H9 (cell line): ENCODE results near the gene ATP1A2. TPM values are rescaled to one million over a fixed set of nuclear protein-coding genes. Genes with fewer than 3 reads are reported as not detected.

Experiments used
- DNase-seq: peaks from one replicate; pipeline ENCODE4 v3.0.0-alpha.2; 2017
- H2AFZ ChIP-seq: one replicate; pipeline ENCODE4 v1.6.1; 2013; ENCODE audit warnings: mild to moderate bottlenecking, low read length, control low read depth, moderate library complexity
- H2AK5ac ChIP-seq: 2 replicates; pipeline ENCODE4 v1.6.1; 2013; ENCODE audit warnings: low read length, control low read depth, mixed read lengths; ENCODE audit not compliant: insufficient read length
- H2BK120ac ChIP-seq: one replicate; pipeline ENCODE4 v1.6.1; 2013; ENCODE audit warnings: low read depth, mild to moderate bottlenecking, low read length, control low read depth, inconsistent platforms; ENCODE audit not compliant: poor library complexity, severe bottlenecking
- H2BK12ac ChIP-seq: 2 replicates; pipeline ENCODE4 v1.6.1; 2013; ENCODE audit warnings: low read length, control low read depth, mixed read lengths, low read depth; ENCODE audit not compliant: insufficient read length
- H2BK15ac ChIP-seq: 2 replicates; pipeline ENCODE4 v1.6.1; 2013; ENCODE audit warnings: low read depth, low read length, control low read depth
- H2BK20ac ChIP-seq: one replicate; pipeline ENCODE4 v1.6.1; 2013; ENCODE audit warnings: low read depth, mild to moderate bottlenecking, low read length, control low read depth, inconsistent platforms; ENCODE audit not compliant: poor library complexity, severe bottlenecking
- H2BK5ac ChIP-seq: 2 replicates; pipeline ENCODE4 v1.6.1; 2013; ENCODE audit warnings: low read length, control low read depth, mixed read lengths; ENCODE audit not compliant: insufficient read length
- H3K14ac ChIP-seq: 2 replicates; pipeline ENCODE4 v1.6.1; 2013; ENCODE audit warnings: low read length, control low read depth; ENCODE audit not compliant: insufficient read depth
- H3K18ac ChIP-seq: 2 replicates; pipeline ENCODE4 v1.6.1; 2013; ENCODE audit warnings: low read depth, mild to moderate bottlenecking, mixed read lengths, low read length, control low read depth; ENCODE audit not compliant: insufficient read length
- H3K23ac ChIP-seq: 2 replicates; pipeline ENCODE4 v1.6.1; 2013; ENCODE audit warnings: low read length, control low read depth, mixed read lengths, low read depth; ENCODE audit not compliant: insufficient read length
- H3K23me2 ChIP-seq: 2 replicates; pipeline ENCODE4 v1.6.1; 2013; ENCODE audit warnings: low read depth, mild to moderate bottlenecking, mixed read lengths, low read length, control low read depth; ENCODE audit not compliant: insufficient read length, poor library complexity, severe bottlenecking
- H3K27ac ChIP-seq: 2 replicates; pipeline ENCODE4 v1.5.1; 2013; ENCODE audit warnings: low read length, control low read depth, mixed read lengths, low read depth; ENCODE audit not compliant: insufficient read length
- H3K27me3 ChIP-seq: 2 replicates; pipeline ENCODE4 v1.6.1; 2013; ENCODE audit warnings: low read length, control low read depth, inconsistent platforms; ENCODE audit not compliant: insufficient read depth
- H3K4ac ChIP-seq: 2 replicates; pipeline ENCODE4 v1.6.1; 2013; ENCODE audit warnings: low read depth, mild to moderate bottlenecking, control low read depth, inconsistent platforms, low read length, moderate library complexity
- H3K4me1 ChIP-seq: 2 replicates; pipeline ENCODE4 v1.6.1; 2013; ENCODE audit warnings: low read length, control low read depth, inconsistent platforms; ENCODE audit not compliant: insufficient read depth
- H3K4me2 ChIP-seq: 2 replicates; pipeline ENCODE4 v1.6.1; 2013; ENCODE audit warnings: low read length, control low read depth, mixed read lengths; ENCODE audit not compliant: insufficient read length, insufficient read depth
- H3K56ac ChIP-seq: 2 replicates; pipeline ENCODE4 v1.6.1; 2013; ENCODE audit warnings: low read depth, mild to moderate bottlenecking, mixed read lengths, low read length, control low read depth; ENCODE audit not compliant: insufficient read length
- H3K79me1 ChIP-seq: 2 replicates; pipeline ENCODE4 v1.6.1; 2013; ENCODE audit warnings: low read depth, mild to moderate bottlenecking, moderate library complexity, low read length, control low read depth, inconsistent platforms; ENCODE audit not compliant: insufficient read depth, poor library complexity, severe bottlenecking
- H3K79me2 ChIP-seq: 2 replicates; pipeline ENCODE4 v1.6.1; 2013; ENCODE audit warnings: low read length, control low read depth, inconsistent platforms; ENCODE audit not compliant: insufficient read depth
- H3K9ac ChIP-seq: 2 replicates; pipeline ENCODE4 v1.6.1; 2013; ENCODE audit warnings: low read length, control low read depth, mixed read lengths; ENCODE audit not compliant: insufficient read length; ENCODE audit errors: extremely low read depth
- H3K9me3 ChIP-seq: one replicate; pipeline ENCODE4 v1.6.1; 2013; ENCODE audit warnings: low read depth, low read length, inconsistent platforms; ENCODE audit not compliant: control insufficient read depth
- H3T11ph ChIP-seq: one replicate; pipeline ENCODE4 v1.6.1; 2013; ENCODE audit warnings: mild to moderate bottlenecking, low read length, control low read depth, inconsistent platforms
- H4K20me1 ChIP-seq: one replicate; pipeline ENCODE4 v1.6.1; 2013; ENCODE audit not compliant: control insufficient read depth, insufficient read length, insufficient read depth
- H4K5ac ChIP-seq: 2 replicates; pipeline ENCODE4 v1.6.1; 2013; ENCODE audit warnings: low read depth, mild to moderate bottlenecking, mixed read lengths, low read length, control low read depth; ENCODE audit not compliant: insufficient read length
- H4K8ac ChIP-seq: replicated peaks from 2 replicates; pipeline ENCODE4 v1.6.1; 2013; ENCODE audit warnings: low read length, control low read depth, mixed read lengths, low read depth; ENCODE audit not compliant: insufficient read length
- H4K91ac ChIP-seq: 2 replicates; pipeline ENCODE4 v1.6.1; 2013; ENCODE audit warnings: low read depth, mild to moderate bottlenecking, moderate library complexity, mixed read lengths, low read length, control low read depth; ENCODE audit not compliant: insufficient read length
- H3K27ac Mint-ChIP-seq, 3 experiments: 2 replicates in 2 of 3; 3 replicates in 1 of 3; pipeline ENCODE4 v1.8.0; 2020 to 2021; ENCODE audit warnings: mixed read lengths in 3 of 3, mild to moderate bottlenecking in 1 of 3, moderate library complexity in 1 of 3
- H3K27me3 Mint-ChIP-seq: 2 replicates; pipeline ENCODE4 v1.8.0; 2021; ENCODE audit warnings: low read depth, mild to moderate bottlenecking, moderate library complexity, mixed read lengths
- H3K36me3 Mint-ChIP-seq, 3 experiments: 2 replicates in 2 of 3; 3 replicates in 1 of 3; pipeline ENCODE4 v1.8.0; 2020 to 2021; ENCODE audit warnings: low read depth in 3 of 3, mixed read lengths in 3 of 3; ENCODE audit not compliant: insufficient read depth in 1 of 3
- H3K4me1 Mint-ChIP-seq, 2 experiments: 2 replicates each; pipeline ENCODE4 v1.8.0; 2020; ENCODE audit warnings: mixed read lengths in 2 of 2
- H3K4me3 Mint-ChIP-seq, 2 experiments: 2 replicates in 1 of 2; 3 replicates in 1 of 2; pipeline ENCODE4 v1.8.0; 2020 to 2021; ENCODE audit warnings: mild to moderate bottlenecking in 2 of 2, mixed read lengths in 2 of 2, moderate library complexity in 1 of 2
- H3K9me3 Mint-ChIP-seq, 2 experiments: 2 replicates in 1 of 2; 3 replicates in 1 of 2; pipeline ENCODE4 v1.8.0; 2020; ENCODE audit warnings: mild to moderate bottlenecking in 2 of 2, mixed read lengths in 2 of 2, moderate library complexity in 1 of 2
- WGBS: extraction: QIAGEN DNeasy Blood & Tissue Kit; methylation state at CpG from one replicate; pipeline ENCODE4 v1.1.7; 2013; ENCODE audit warnings: missing lambda C conversion rate, low lambda C conversion rate, mixed read lengths; ENCODE audit not compliant: insufficient read length; ENCODE audit errors: extremely low coverage; 5-methylcytosine and 5-hydroxymethylcytosine counted together
- total RNA-seq: library from RNA; stranded (reverse); gene quantifications from 2 replicates; pipeline ENCODE4 v1.2.1, GENCODE V29; 2021
- TF ChIP-seq, protein P1 (sequence below): fragments of 200-600 bp; sonication (generic); conservative IDR thresholded peaks from 3 replicates; pipeline ENCODE4 v1.8.0; 2021; ENCODE audit warnings: antibody characterized with exemption, mild to moderate bottlenecking

ATP1A2 gene
- total RNA-seq, 1 experiment from 2014 or later: 3.0 TPM

- Histone ChIP-seq H4K8ac (no peak overlapping the region), H3K9ac (no peak overlapping the region), H3K4me1 (no peaks in the 10 kb centered on the region; the same call in 1 of the 2 replicates), H2BK120ac (no peak overlapping the region), H3K23ac (no peak overlapping the region), H3K23me2 (peaks cover 3% of the 10 kb centered on the region), H2AK5ac (no peak overlapping the region), H3K27ac (no peak overlapping the region), H3K4me2 (no peak overlapping the region), H2BK20ac (no peak overlapping the region), H3K4ac (no peak overlapping the region), H4K5ac (no peak overlapping the region), H4K91ac (no peak overlapping the region), H3K18ac (no peak overlapping the region), H2BK5ac (no peak overlapping the region), H2AFZ (no peak overlapping the region), H3K27me3 (no peaks in the 10 kb centered on the region), H3K79me1 (no peaks in the 10 kb centered on the region), H3K14ac (no peak overlapping the region), H3T11ph (no peak overlapping the region), H4K20me1 (no peaks in the 10 kb centered on the region), H2BK12ac (no peak overlapping the region), H2BK15ac (no peak overlapping the region), H3K9me3 (no peaks in the 10 kb centered on the region), H3K56ac (no peak overlapping the region), H3K79me2 (no peaks in the 10 kb centered on the region)
- TF ChIP-seq, protein P1, sequence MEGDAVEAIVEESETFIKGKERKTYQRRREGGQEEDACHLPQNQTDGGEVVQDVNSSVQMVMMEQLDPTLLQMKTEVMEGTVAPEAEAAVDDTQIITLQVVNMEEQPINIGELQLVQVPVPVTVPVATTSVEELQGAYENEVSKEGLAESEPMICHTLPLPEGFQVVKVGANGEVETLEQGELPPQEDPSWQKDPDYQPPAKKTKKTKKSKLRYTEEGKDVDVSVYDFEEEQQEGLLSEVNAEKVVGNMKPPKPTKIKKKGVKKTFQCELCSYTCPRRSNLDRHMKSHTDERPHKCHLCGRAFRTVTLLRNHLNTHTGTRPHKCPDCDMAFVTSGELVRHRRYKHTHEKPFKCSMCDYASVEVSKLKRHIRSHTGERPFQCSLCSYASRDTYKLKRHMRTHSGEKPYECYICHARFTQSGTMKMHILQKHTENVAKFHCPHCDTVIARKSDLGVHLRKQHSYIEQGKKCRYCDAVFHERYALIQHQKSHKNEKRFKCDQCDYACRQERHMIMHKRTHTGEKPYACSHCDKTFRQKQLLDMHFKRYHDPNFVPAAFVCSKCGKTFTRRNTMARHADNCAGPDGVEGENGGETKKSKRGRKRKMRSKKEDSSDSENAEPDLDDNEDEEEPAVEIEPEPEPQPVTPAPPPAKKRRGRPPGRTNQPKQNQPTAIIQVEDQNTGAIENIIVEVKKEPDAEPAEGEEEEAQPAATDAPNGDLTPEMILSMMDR: no peak
- DNase-seq: no peak
- Mint-ChIP-seq H3K4me3 (no peak overlapping the region), H3K9me3 (no peaks in the 10 kb centered on the region), H3K27me3 (peaks cover 14% of the 10 kb centered on the region), H3K36me3 (peaks cover 13 to 44% (median 40%) of the 10 kb centered on the region in 3 experiments), H3K27ac (no peak overlapping the region), H3K4me1 (peaks cover 9 to 13% of the 10 kb centered on the region in 2 experiments)
- no CpG with 5 or more reads among the region's 3 CpGs for WGBS
These were observed 25.7 kb upstream of the ATP1A2 start for GRCh38 chr1:160089883-160090282.
